ENCODE data around the gene CHMP2B.

The CHMP2B gene

DNA sequence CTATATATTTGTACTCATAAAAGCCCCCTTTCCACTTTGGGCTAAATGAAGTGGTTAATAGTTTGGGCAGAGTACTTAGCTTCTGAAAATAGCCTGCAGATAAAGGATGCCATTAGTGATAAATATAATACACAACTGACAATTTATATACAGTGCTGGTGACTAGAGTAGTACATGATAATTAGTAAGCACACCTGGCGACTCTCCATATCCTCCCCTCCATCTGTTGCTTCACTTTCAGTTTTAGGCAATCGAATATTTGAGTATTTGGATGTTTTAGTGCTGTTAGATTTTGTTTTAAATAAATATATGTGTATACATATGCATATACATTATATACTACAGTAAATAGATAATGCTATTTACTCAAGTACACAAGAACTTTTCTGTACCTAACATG lies 35.9 kb upstream of the CHMP2B start:
- TF ChIP-seq, protein P1, sequence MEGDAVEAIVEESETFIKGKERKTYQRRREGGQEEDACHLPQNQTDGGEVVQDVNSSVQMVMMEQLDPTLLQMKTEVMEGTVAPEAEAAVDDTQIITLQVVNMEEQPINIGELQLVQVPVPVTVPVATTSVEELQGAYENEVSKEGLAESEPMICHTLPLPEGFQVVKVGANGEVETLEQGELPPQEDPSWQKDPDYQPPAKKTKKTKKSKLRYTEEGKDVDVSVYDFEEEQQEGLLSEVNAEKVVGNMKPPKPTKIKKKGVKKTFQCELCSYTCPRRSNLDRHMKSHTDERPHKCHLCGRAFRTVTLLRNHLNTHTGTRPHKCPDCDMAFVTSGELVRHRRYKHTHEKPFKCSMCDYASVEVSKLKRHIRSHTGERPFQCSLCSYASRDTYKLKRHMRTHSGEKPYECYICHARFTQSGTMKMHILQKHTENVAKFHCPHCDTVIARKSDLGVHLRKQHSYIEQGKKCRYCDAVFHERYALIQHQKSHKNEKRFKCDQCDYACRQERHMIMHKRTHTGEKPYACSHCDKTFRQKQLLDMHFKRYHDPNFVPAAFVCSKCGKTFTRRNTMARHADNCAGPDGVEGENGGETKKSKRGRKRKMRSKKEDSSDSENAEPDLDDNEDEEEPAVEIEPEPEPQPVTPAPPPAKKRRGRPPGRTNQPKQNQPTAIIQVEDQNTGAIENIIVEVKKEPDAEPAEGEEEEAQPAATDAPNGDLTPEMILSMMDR (IDR thresholded peaks at IDR 0.05; ENCODE audit: insufficient read depth, low read length, poor library complexity, severe bottlenecking), result no peak
- Histone ChIP-seq H3K27me3 (replicated peaks; ENCODE audit: control insufficient read depth, insufficient read depth, low read length) (no peaks in the 10 kb centered on the region), H3K4me3 (replicated peaks; ENCODE audit: low read depth, low read length) (no peak overlapping the region), H3K36me3 (ENCODE audit: control insufficient read depth, insufficient read depth, low read length) (no peaks in the 10 kb centered on the region)
- DNase-seq (ENCODE audit: extremely low read depth, insufficient read length), result no peak

DNA sequence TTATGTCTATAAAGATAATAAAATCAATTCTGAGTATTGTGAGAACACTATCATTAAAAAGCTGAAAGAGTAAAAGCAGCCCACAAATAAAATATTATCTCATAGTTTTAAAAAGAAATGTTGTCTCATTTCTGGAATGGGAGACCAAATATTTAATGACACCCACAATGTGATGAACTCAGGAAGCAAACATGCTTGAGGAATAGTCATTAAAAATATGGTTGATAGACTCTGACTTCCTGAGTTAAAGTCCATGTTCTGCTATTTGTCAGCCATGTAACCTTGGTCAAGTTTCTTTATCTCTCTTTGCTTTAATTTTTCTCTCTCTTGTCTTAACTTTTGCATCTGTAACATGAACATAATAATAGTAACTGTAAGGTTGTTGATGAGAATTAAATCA lies 35.5 kb upstream of the CHMP2B start:
- H3K4me3 ChIP-seq (replicated peaks; ENCODE audit: low read depth, low read length), result no peak overlapping the region
- H3K36me3 ChIP-seq (ENCODE audit: control insufficient read depth, insufficient read depth, low read length), result no peaks in the 10 kb centered on the region
- H3K27me3 ChIP-seq (replicated peaks; ENCODE audit: control insufficient read depth, insufficient read depth, low read length), result no peaks in the 10 kb centered on the region
- TF ChIP-seq, protein P1 (IDR thresholded peaks at IDR 0.05; ENCODE audit: insufficient read depth, low read length, poor library complexity, severe bottlenecking), result no peak
- no peak for DNase-seq (ENCODE audit: extremely low read depth, insufficient read length)

DNA sequence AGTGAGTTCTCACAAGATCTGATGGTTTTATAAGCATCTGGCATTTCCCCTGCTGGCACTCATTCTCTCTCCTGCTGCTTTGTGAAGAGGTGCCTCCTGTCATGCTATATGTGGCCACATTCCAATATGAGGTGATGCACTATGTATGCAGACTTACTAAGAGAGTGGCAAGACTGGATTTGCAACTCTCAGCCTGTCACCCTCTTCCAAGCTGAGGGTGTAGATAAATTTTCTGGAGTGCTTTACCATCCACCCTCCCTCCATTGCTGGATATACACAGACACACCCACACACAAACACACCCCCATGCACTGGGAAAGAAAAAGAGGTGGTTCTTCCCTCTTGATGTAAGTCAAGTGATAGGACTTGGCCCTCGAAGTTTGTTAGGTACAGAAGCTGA lies 30.2 kb upstream of the CHMP2B start:
- no peak for DNase-seq (ENCODE audit: extremely low read depth, insufficient read length)

DNA sequence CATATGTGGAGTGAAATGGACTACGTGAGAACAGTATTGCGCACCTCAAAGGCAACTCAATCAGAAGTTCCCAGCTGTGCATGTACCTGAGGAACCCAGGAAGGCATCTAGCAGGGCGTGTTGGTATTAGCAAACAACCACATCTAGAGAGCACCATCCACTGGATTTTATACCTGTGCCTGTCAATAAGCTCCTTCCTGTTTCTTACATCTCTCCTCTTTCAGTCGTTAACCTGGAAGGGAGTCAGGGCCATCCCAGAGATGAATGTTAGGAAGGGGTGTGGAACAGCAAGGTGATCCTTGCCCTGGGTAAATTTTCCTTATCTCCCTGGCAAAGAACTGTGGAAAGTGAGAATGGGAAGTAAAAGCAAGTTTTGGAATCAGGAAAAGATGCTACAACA lies 29.6 kb upstream of the CHMP2B start:
- Histone ChIP-seq H3K36me3 (ENCODE audit: control insufficient read depth, insufficient read depth, low read length) (no peaks in the 10 kb centered on the region), H3K27me3 (replicated peaks; ENCODE audit: control insufficient read depth, insufficient read depth, low read length) (no peaks in the 10 kb centered on the region), H3K4me3 (replicated peaks; ENCODE audit: low read depth, low read length) (no peak overlapping the region)
- DNase-seq (ENCODE audit: extremely low read depth, insufficient read length), result no peak
- TF ChIP-seq, protein P1 (IDR thresholded peaks at IDR 0.05; ENCODE audit: insufficient read depth, low read length, poor library complexity, severe bottlenecking), result no peak

More for the DNA sequence above, 30.2 kb upstream of the CHMP2B start:
- no peaks in the 10 kb centered on the region for H3K27me3 ChIP-seq (replicated peaks; ENCODE audit: control insufficient read depth, insufficient read depth, low read length)
- TF ChIP-seq, protein P1 (IDR thresholded peaks at IDR 0.05; ENCODE audit: insufficient read depth, low read length, poor library complexity, severe bottlenecking), result no peak
- no peak overlapping the region for H3K4me3 ChIP-seq (replicated peaks; ENCODE audit: low read depth, low read length)
- no peaks in the 10 kb centered on the region for H3K36me3 ChIP-seq (ENCODE audit: control insufficient read depth, insufficient read depth, low read length)

DNA sequence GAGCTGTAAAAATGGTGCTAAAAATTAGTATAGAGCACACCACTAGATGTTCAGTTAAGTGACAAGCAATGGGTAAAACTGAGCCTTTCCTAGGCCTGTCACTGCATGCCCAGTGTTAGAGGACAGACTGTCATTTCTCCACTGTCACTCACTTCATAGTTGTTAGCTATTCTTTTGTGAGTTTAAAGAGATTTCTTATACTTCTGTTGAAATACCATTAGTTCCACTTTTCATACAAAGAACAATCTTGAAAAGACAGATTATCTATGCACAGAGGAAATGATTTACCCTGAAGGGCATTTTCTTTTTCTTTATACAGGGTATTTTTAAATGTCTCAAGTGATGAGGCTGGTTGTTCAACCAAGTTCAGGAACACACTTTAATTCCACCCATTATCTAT lies 28.3 kb upstream of the CHMP2B start:
- H3K27me3 ChIP-seq (replicated peaks; ENCODE audit: control insufficient read depth, insufficient read depth, low read length), result no peaks in the 10 kb centered on the region
- no peaks in the 10 kb centered on the region for H3K36me3 ChIP-seq (ENCODE audit: control insufficient read depth, insufficient read depth, low read length)
- TF ChIP-seq, protein P1 (IDR thresholded peaks at IDR 0.05; ENCODE audit: insufficient read depth, low read length, poor library complexity, severe bottlenecking), result no peak
- DNase-seq (ENCODE audit: extremely low read depth, insufficient read length), result no peak
- H3K4me3 ChIP-seq (replicated peaks; ENCODE audit: low read depth, low read length), result no peak overlapping the region

DNA sequence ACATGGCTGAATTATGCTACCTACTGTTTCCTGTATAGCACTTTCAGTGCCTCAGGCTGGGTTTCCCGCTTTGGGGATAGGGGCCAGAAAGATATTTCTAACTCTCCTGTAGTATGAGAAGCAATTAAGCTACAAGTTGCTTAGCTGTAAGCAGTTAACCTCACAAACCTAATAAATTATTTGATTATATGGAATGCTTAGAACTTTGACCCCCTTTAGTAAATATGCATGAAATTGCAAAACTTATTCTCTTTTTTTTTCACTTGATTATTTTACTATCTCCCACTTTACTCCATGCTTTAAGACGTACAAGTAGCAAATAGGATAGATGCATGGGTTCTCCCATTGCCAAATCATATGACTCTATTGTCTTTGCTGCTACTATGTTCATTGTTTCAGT lies 27.5 kb upstream of the CHMP2B start:
- H3K4me3 ChIP-seq (replicated peaks; ENCODE audit: low read depth, low read length), result no peak overlapping the region
- TF ChIP-seq, protein P1 (IDR thresholded peaks at IDR 0.05; ENCODE audit: insufficient read depth, low read length, poor library complexity, severe bottlenecking), result no peak
- H3K27me3 ChIP-seq (replicated peaks; ENCODE audit: control insufficient read depth, insufficient read depth, low read length), result no peaks in the 10 kb centered on the region
- no peak for DNase-seq (ENCODE audit: extremely low read depth, insufficient read length)
- H3K36me3 ChIP-seq (ENCODE audit: control insufficient read depth, insufficient read depth, low read length), result no peaks in the 10 kb centered on the region

Measured in GM06990 (cell line).